Esophagus muscularis mucosa (tissue), 4 donors: ENCODE measurements around the gene REN. TPM values are rescaled to one million over a fixed set of nuclear protein-coding genes. Genes with fewer than 3 reads are reported as not detected.

Experiments
- DNase-seq: peaks from one replicate; pipeline ENCODE4 v3.0.0-alpha.2; 2017; ENCODE audit errors: extremely low spot score
- H3K27ac ChIP-seq, 4 donors: fragments of 200-600 bp; sonication (generic); replicated peaks in 1 of 4; 1 replicate in 3 of 4; 2 replicates in 1 of 4; pipeline ENCODE4 v1.5.1; 2016 to 2019; ENCODE audit warnings: mild to moderate bottlenecking in 1 of 4
- H3K27me3 ChIP-seq, 4 donors: fragments of 200-600 bp; sonication (generic); one replicate each; pipeline versions ENCODE4 v1.5.1 to v1.6.0; 2016 to 2019
- H3K36me3 ChIP-seq, 4 donors: fragments of 200-600 bp; sonication (generic); one replicate each; pipeline ENCODE4 v1.5.1; 2016 to 2019
- H3K4me1 ChIP-seq, 4 donors: fragments of 200-600 bp; sonication (generic); one replicate each; pipeline ENCODE4 v1.5.1; 2016 to 2019
- H3K4me3 ChIP-seq, 4 donors: fragments of 200-600 bp; sonication (generic); 1 replicate in 2 of 4; 2 replicates in 2 of 4; pipeline ENCODE4 v1.5.1; 2016 to 2019; ENCODE audit warnings: mild to moderate bottlenecking in 4 of 4, moderate library complexity in 1 of 4
- H3K9me3 ChIP-seq, 4 donors: fragments of 200-600 bp; sonication (generic); 1 replicate in 3 of 4; 2 replicates in 1 of 4; pipeline ENCODE4 v1.5.1; 2016 to 2019
- CTCF ChIP-seq, 3 experiments: fragments of 200-600 bp in 2 of 3; fragments of 450-650 bp in 1 of 3; sonication (generic) in 2 of 3; IDR thresholded peaks; one replicate each; pipeline ENCODE4 v1.5.1; 2017 to 2019; ENCODE audit warnings: antibody characterized with exemption in 3 of 3, mild to moderate bottlenecking in 2 of 3, moderate library complexity in 1 of 3
- EP300 ChIP-seq: sonication (generic); formaldehyde crosslinking; IDR thresholded peaks from one replicate; pipeline ENCODE4 v1.6.1; 2017; ENCODE audit warnings: antibody characterized with exemption
- POLR2A ChIP-seq: fragments of 450-650 bp; IDR thresholded peaks from one replicate; pipeline ENCODE4 v1.6.1; 2017; ENCODE audit warnings: antibody characterized with exemption, moderate library complexity, mild to moderate bottlenecking, low read depth
- POLR2AphosphoS5 ChIP-seq, 2 donors: sonication (generic); formaldehyde crosslinking; IDR thresholded peaks; one replicate each; pipeline ENCODE4 v1.6.1; 2017; ENCODE audit warnings: antibody characterized with exemption in 2 of 2
- WGBS: methylation state at CpG from one replicate; pipeline ENCODE4 v1.1.5; 2018; 5-methylcytosine and 5-hydroxymethylcytosine counted together
- intact Hi-C: fragments of 100-400 bp; cut with DNase I; formaldehyde crosslinking; loops from one replicate; pipeline ENCODE4 v1.15.1; 2023
- total RNA-seq, 4 donors: library from RNA; depleted of rRNA; stranded (reverse); fragments of >200 nt; gene quantifications; one replicate each; pipeline versions ENCODE4 v1.1.0 to v1.2.1, GENCODE V29; 2016

Gene REN
- total RNA-seq, 4 donors from 2014 or later: not detected

- H3K36me3 ChIP-seq: no peaks in the 10 kb centered on the region
- no peak for TF ChIP-seq EP300
- TF ChIP-seq POLR2A: no peak
- no peak for TF ChIP-seq POLR2AphosphoS5 (IDR thresholded peaks at IDR 0.05)
- no peak for TF ChIP-seq CTCF (IDR thresholded peaks at IDR 0.05)
- DNase-seq: no peak
- H3K9me3 ChIP-seq: no peaks in the 10 kb centered on the region
- intact Hi-C loops: no loop called here
- 83% methylated on average over 12 of the region's 12 CpGs for WGBS
- H3K4me3 ChIP-seq: no peak overlapping the region
- H3K4me1 ChIP-seq: peaks cover 0 to 5% (median 2%) of the 10 kb centered on the region in 4 donors
- peaks cover 0 to 83% (median 4%) of the 10 kb centered on the region in 4 donors for H3K27me3 ChIP-seq
- H3K27ac ChIP-seq: no peak overlapping the region
Observed at GRCh38 chr1:204201348-204202040, 35.4 kb upstream of the REN start.

DNA sequence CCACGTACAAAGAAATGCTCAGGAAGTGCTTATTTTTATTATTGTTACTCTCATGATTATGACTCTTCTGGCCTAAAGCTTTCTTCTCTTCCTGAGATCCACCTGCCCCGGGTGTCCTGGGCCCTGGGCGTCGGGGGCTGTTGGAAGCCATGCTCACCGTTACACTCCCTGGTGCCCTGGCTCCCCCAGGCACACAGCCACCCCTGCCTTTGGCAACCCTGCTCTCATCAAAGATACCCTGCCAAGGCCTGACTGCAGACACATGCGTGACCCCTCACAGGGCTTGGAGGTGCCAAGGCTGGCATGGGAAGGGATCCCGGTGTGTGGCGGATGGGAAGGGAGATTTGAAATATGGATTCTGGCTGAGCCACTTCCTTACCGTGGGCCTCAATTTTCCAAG lies 33.4 kb upstream of the REN start:
- WGBS: 86% methylated on average over 9 of the region's 9 CpGs
- H3K27me3 ChIP-seq: peaks cover 0 to 87% (median 4%) of the 10 kb centered on the region in 4 donors
- no peak for DNase-seq

GRCh38 chr1:204198348-204199340 lies 32.5 kb upstream of the REN start:
- intact Hi-C loops: no loop called here
- H3K27ac ChIP-seq: no peak overlapping the region
- 75% methylated on average over 18 of the region's 18 CpGs for WGBS
- peaks cover 0 to 5% (median 2%) of the 10 kb centered on the region in 4 donors for H3K4me1 ChIP-seq
- no peaks in the 10 kb centered on the region for H3K9me3 ChIP-seq
- TF ChIP-seq CTCF (IDR thresholded peaks at IDR 0.05) (no peak), EP300 (no peak)
- DNase-seq: no peak
- no peaks in the 10 kb centered on the region for H3K36me3 ChIP-seq
- H3K4me3 ChIP-seq: no peak overlapping the region
- H3K27me3 ChIP-seq: peaks cover 0 to 86% (median 2%) of the 10 kb centered on the region in 4 donors

More for the DNA sequence above, 33.4 kb upstream of the REN start:
- TF ChIP-seq CTCF (IDR thresholded peaks at IDR 0.05) (no peak), POLR2AphosphoS5 (IDR thresholded peaks at IDR 0.05) (no peak), EP300 (no peak), POLR2A (no peak)
- no peak overlapping the region for H3K27ac ChIP-seq
- peaks cover 0 to 5% (median 2%) of the 10 kb centered on the region in 4 donors for H3K4me1 ChIP-seq
- no peak overlapping the region for H3K4me3 ChIP-seq
- intact Hi-C loops: no loop called here
- H3K36me3 ChIP-seq: no peaks in the 10 kb centered on the region
- no peaks in the 10 kb centered on the region for H3K9me3 ChIP-seq

DNA sequence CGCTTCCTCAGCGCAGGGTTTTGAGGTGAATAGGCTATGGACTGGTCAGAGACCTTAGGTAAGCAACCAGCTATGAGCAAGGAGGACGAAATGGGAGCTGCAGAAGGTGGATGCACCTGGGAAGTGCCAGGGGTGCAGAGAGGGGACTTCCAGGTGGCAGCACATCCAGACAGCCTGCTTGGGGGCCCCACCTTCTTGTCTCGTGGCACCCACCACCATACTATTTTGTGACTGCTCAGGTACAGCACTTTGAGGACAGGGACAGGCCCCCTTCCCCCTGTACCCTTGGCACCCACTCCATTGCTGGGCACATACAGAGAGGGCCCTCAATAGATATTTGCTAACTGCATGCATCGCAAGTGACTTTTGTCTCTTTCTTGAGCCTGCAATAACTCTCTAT lies 30.9 kb upstream of the REN start:
- Histone ChIP-seq H3K4me3 (no peak overlapping the region), H3K4me1 (peaks cover 0 to 5% (median 2%) of the 10 kb centered on the region in 4 donors), H3K9me3 (no peaks in the 10 kb centered on the region), H3K27ac (no peak overlapping the region), H3K36me3 (no peaks in the 10 kb centered on the region), H3K27me3 (peaks cover 0 to 83% (median 2%) of the 10 kb centered on the region in 4 donors)
- TF ChIP-seq CTCF (IDR thresholded peaks at IDR 0.05) (no peak), EP300 (no peak), POLR2A (no peak), POLR2AphosphoS5 (IDR thresholded peaks at IDR 0.05) (no peak)
- WGBS: 92% methylated on average over 2 of the region's 5 CpGs
- intact Hi-C loops: no loop called here
- no peak for DNase-seq
